ENCODE data around the gene HDAC7. TPM values are rescaled to one million over a fixed set of nuclear protein-coding genes. Genes with fewer than 3 reads are reported as not detected.

The HDAC7 gene
- total RNA-seq, 1 donor, result 25.4 TPM

DNA sequence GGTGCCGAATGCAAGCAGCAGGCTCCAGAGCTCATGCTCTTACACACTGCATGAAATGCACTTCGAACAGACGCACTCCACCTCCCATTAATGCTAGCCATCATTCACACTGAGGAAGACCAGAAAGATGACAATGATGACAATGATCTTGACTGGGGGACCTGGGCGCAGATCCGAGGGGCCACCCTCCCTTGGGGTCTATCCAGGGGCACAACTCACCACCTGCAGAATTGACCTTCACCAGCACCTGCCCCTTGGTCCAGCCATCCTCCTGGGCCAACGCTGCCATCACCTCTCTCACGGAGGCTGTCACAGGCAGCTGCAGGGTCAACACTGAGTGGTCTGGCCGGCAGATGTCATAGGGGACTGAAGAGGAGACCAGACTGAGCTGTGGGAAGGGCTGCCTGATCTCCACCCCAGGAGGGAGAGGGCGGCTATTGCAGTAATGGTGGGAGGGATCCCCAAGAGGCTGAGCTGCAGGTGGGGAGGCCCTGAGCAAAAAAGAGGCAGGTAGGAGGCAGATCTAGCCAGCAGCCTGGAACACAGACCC is 76.3 kb downstream of the HDAC7 start:
- H3K27me3 ChIP-seq (ENCODE audit: insufficient read depth, low read length), result no peaks in the 10 kb centered on the region
- no peaks in the 10 kb centered on the region for H3K9me3 ChIP-seq (ENCODE audit: low read depth, low read length)
- peaks cover 42% of the 10 kb centered on the region for H3K4me1 ChIP-seq (ENCODE audit: insufficient read depth, low read length)
- no peak overlapping the region for H3K4me3 ChIP-seq (ENCODE audit: low read length)

DNA sequence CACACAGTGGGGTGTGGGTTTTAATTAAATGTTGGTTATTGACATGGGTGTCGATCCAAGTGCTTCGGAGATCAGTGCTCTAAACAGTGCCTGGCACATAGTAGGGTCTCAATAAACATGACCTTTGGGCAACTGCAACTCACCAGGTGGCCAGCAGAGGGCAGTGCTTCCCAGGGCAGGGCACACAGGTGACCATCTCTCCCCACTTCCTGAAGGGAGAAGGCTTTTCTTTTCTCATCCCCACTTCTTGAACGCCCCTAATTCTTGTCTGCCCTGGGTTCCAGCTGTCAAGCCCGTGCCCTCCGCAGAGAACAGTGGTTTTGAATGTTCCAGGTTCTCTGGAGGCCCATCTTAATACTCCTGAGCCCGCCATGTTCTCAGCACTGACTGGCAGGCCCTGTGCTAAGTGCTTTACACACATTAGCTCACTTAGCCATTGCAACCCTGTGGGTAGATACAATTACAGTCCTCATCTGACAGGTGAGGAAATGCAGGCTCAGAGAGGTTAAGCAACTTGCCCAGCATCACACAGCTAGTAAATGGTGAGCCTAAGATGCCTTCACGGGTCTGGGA is 77.4 kb downstream of the HDAC7 start:
- Histone ChIP-seq H3K4me3 (ENCODE audit: low read length) (no peak overlapping the region), H3K4me1 (ENCODE audit: insufficient read depth, low read length) (peaks cover 40% of the 10 kb centered on the region), H3K9me3 (ENCODE audit: low read depth, low read length) (no peaks in the 10 kb centered on the region), H3K27me3 (ENCODE audit: insufficient read depth, low read length) (no peaks in the 10 kb centered on the region)

DNA sequence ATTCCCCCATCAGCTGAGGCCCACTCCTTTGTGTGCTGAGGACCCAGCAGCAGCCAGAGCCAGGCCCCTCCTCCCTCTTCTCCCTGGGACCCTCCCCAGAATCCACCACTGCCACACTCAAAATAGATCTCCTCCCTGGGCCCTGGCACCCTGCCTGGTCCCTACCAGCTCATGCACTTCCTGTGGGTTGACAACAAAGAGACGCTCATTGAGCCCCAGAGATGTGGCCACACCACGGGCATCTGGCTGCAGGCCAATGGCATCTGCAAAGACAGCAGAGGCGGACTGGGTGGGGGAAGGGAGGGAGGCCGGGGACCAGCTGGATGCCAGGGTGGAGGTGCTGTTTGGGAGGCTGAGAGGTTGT is 78.4 kb downstream of the HDAC7 start:
- no peaks in the 10 kb centered on the region for H3K27me3 ChIP-seq (ENCODE audit: insufficient read depth, low read length)
- H3K4me1 ChIP-seq (ENCODE audit: insufficient read depth, low read length), result peaks cover 30% of the 10 kb centered on the region
- no peak overlapping the region for H3K4me3 ChIP-seq (ENCODE audit: low read length)
- H3K9me3 ChIP-seq (ENCODE audit: low read depth, low read length), result no peaks in the 10 kb centered on the region

DNA sequence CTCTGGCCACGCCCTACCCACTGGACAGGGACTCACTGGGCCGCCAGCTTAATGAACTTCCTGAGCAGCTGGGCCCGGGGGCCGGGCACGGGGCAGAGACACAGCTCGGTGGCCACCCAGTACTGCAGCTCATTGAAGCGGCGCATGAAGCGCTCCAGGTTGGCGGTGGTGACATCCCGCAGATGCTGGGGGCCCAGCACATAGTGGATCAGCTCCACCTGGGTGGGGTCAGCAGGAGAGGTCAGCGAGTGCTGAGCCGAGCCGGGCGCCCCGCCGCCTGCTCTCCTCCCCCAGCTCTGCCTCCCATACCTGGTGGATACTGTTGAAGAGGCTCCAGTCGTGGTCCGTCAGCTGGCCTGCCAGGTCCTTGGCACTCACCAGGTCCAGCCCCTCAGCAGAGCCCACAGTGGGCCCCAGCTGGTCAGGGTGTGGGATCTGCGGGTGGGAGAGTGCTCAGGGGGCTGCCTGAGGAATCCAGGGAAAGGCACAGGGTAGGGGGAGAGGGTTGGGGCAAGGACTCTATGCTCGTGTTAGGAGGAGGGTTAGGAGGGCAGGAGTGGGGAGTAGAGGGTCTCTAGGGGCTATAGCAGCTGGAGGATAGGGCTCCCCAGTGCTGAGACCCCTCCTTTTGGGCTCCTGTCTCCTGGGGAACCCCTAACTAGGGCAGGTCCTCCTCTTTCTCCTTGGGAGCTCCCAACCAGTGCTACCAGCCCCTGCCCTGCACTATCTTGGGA is 78.9 kb downstream of the HDAC7 start:
- Histone ChIP-seq H3K9me3 (ENCODE audit: low read depth, low read length) (no peaks in the 10 kb centered on the region), H3K4me3 (ENCODE audit: low read length) (no peak overlapping the region), H3K4me1 (ENCODE audit: insufficient read depth, low read length) (peaks cover 28% of the 10 kb centered on the region), H3K27me3 (ENCODE audit: insufficient read depth, low read length) (no peaks in the 10 kb centered on the region)

DNA sequence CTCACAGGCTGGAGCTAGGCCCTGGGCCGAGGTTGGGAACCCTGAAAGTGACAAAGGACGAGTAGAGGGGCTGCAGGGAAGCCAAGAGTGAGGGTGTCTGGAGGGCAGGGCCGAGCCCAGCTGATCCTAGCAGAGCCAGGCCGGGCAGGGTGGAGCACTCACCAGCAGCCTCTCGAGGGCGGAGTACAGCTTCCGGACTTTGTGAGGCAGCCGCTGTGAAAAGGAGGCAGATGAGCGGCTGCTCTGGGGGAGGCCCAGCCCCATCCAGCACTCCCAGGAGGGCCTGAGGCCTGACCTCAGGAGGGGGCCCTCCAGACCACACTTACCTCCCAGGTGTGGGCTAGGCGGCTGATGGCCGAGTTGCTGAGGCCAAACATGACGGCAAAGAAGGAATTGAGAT is 79.7 kb downstream of the HDAC7 start:
- Histone ChIP-seq H3K9me3 (ENCODE audit: low read depth, low read length) (no peaks in the 10 kb centered on the region), H3K4me1 (ENCODE audit: insufficient read depth, low read length) (peaks cover 28% of the 10 kb centered on the region), H3K27me3 (ENCODE audit: insufficient read depth, low read length) (no peaks in the 10 kb centered on the region), H3K4me3 (ENCODE audit: low read length) (no peak overlapping the region)

DNA sequence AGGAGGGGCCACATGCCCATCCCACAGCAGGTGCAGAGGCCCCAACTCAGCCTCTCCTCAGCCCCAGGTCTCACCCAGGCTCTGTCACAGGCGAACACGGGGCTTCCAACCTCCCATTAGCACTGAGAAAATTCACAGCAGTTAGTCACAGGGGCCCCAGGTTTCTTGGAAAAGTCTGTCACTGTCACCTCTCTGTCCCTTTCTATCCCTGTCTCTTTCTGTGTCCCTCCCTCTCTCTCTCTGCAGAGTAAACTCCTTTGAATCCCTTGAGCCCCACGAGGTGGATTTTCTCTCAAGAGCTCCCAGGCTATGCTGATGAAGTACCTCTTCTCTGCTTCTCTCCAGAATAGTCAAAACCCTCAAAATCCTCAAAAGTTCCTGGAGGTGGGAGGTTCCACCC is 80.4 kb downstream of the HDAC7 start:
- no peaks in the 10 kb centered on the region for H3K9me3 ChIP-seq (ENCODE audit: low read depth, low read length)
- H3K4me3 ChIP-seq (ENCODE audit: low read length), result no peak overlapping the region
- H3K4me1 ChIP-seq (ENCODE audit: insufficient read depth, low read length), result peaks cover 28% of the 10 kb centered on the region
- no peaks in the 10 kb centered on the region for H3K27me3 ChIP-seq (ENCODE audit: insufficient read depth, low read length)

DNA sequence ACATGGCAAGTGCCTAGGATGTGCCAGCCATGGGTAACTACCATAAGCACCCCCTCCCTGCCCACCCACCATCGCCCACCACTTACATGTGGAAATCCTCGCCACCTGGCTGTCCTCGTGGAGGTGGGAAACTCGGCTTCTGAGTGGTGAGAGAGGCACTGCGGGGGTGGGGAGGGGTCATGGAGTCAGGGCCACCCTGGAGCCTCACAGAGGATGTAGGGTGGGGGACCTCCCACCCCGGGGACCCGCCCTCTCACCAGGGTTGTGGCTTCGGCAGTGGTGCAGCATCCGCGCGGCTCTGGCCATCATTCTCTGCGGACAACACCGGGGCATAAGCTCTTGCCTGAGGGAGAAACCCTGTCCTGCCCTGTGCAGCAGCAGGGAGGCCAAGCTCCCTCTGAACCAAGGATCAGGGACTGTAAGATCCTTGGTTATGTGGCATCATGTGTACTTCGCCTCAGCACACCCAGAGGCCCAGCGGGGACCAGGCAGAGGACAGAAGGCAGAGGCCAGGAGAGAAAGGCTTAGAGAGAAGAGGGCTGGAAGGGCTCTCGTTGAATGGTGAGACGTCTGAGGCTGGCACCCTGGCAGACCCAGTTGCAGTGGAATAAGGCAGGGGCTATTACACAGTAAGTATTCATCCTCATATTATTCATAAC is 81.6 kb downstream of the HDAC7 start:
- Histone ChIP-seq H3K9me3 (ENCODE audit: low read depth, low read length) (no peaks in the 10 kb centered on the region), H3K4me3 (ENCODE audit: low read length) (no peak overlapping the region), H3K4me1 (ENCODE audit: insufficient read depth, low read length) (peaks cover 28% of the 10 kb centered on the region), H3K27me3 (ENCODE audit: insufficient read depth, low read length) (no peaks in the 10 kb centered on the region)

DNA sequence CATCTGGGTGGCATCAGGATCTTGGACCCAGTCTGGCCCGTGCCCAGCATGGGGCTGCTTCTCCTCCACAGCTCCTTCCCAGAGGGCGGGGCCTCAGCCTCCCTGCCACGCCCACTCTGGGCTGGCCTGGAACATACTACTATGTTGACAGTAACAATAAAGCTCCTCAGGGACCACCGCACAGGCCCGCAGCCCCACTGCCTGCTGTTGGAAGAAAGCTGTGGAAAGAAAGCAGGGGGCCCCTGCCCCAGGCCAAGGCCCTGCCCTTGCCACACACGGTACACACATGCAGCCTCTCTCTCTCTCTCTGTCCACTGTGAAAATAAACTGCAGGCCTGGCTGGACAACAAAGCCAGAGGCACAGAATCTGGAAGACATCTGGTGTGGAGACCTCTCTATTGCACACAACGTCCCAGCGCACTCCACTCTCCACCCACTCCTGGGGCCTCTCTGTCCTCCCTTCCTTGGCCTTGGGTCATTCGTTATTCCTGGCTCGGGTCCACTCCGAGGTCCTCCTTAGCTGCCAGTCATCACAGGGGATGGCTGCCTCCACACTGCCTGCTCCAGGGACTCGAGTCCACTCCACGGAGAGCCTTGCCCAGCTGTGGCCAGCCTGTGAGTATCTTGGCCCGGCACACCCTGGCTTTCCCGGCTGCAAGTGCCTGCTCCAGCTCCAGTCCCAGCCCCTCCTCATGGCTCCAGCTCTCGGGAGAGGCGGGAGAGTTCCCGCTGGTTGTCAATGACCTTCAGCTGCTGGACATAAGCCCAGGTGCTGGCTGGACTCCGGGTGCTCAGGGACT is 82.6 kb downstream of the HDAC7 start:
- Histone ChIP-seq H3K4me3 (ENCODE audit: low read length) (no peak overlapping the region), H3K27me3 (ENCODE audit: insufficient read depth, low read length) (no peaks in the 10 kb centered on the region), H3K9me3 (ENCODE audit: low read depth, low read length) (no peaks in the 10 kb centered on the region), H3K4me1 (ENCODE audit: insufficient read depth, low read length) (peaks cover 36% of the 10 kb centered on the region)

DNA sequence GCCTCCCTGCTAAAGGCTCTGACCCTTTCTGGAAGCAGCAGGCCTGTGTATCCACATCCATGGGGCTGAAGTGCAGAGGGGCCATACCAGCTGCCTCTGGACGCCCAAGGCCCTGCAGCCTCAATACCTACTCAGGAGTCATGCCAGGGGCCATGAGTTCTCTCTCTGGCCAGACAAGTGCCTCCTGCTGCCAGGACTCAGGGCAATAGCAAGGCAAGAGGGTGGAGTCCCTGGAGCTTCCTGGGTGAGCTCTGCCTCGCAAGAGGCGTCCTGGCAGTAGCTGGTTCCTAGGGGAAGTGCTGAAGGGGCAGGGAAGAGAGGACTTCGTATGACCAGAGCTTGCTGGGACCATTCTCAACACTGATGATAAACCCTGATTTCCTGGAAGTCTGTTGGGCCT is 83.5 kb downstream of the HDAC7 start:
- Histone ChIP-seq H3K4me3 (ENCODE audit: low read length) (no peak overlapping the region), H3K27me3 (ENCODE audit: insufficient read depth, low read length) (no peaks in the 10 kb centered on the region)

DNA sequence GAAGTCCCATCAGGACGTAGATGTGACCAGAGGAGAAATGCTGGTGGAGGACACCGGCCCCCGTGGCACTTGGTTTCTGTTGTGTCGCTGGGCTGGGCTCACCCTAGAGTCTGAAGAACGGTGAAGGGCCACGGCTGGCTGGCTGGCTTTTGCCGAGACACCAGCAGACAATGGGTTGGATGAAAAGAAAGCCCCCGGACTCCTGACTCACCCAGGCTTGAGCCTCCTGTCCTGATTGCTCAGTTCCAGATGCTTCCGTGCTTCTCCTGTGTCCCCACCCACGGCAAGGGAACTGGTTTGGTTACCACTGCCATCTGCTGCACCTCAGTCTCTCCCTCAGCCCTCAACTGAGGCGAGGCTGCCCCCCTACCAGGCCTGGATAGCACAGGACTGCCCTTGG is 84.1 kb downstream of the HDAC7 start:
- Histone ChIP-seq H3K27me3 (ENCODE audit: insufficient read depth, low read length) (no peaks in the 10 kb centered on the region), H3K4me3 (ENCODE audit: low read length) (no peak overlapping the region), H3K4me1 (ENCODE audit: insufficient read depth, low read length) (peaks cover 26% of the 10 kb centered on the region), H3K9me3 (ENCODE audit: low read depth, low read length) (no peaks in the 10 kb centered on the region)

More for the DNA sequence above, 83.5 kb downstream of the HDAC7 start:
- no peaks in the 10 kb centered on the region for H3K9me3 ChIP-seq (ENCODE audit: low read depth, low read length)
- H3K4me1 ChIP-seq (ENCODE audit: insufficient read depth, low read length), result peaks cover 31% of the 10 kb centered on the region

DNA sequence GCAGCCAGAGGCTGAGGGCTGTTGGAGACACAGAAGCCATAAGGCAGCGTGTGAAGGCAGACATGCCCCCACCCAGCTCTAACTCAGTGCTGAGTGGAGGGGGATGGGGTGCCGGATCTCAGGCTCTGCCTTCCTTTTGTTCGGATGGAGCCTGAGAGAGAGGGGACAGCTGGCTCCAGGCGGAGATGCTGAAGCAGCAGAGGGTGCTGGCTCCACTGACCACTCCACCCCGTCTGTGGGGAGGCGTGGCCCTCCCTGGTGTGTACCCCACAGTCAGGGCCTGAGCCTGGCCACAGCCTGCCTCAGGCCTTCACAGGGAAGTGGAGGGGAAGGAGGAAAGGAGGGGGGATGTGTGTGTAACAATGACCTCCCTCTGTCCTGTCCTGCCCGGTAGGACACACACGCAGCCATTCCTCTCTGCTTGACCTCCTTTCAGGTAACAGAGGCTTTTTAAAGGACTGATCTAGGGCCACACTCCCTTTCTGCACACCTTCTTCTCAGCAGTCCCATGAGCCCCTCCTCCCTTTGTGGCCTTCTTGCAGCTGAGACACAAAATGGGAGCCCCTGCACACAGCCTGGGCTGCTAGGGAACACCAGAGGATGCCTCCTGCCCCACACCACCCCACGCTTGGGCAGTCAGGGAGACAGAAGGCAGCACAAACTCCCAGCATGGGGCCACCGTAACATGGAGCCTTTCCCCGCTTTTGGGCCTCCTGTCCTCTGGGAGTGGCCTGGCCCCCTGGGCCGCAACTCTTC is 84.8 kb downstream of the HDAC7 start:
- Histone ChIP-seq H3K27me3 (ENCODE audit: insufficient read depth, low read length) (no peaks in the 10 kb centered on the region), H3K9me3 (ENCODE audit: low read depth, low read length) (no peaks in the 10 kb centered on the region), H3K4me3 (ENCODE audit: low read length) (no peak overlapping the region), H3K4me1 (ENCODE audit: insufficient read depth, low read length) (peaks cover 18% of the 10 kb centered on the region)

DNA sequence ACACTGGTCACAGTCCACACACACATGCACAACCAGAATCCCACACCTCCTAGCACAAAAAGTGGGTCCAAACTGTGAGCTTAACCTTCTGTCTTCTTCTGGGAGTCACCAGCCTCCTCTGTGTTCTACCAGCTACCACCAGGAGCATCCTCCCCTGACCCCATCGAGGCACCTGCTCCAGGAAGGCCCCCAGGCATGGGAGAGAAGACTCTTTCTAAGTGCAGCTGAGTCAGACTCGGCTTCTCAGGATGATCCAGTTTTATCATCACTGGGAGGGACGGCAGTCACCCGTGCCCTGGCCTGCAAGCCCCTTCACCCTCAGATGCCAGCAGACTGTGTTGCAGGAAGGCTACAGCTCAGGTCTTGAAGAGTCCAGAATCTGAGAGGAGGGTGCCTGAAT is 86.6 kb downstream of the HDAC7 start:
- Histone ChIP-seq H3K4me3 (ENCODE audit: low read length) (no peak overlapping the region), H3K27me3 (ENCODE audit: insufficient read depth, low read length) (no peaks in the 10 kb centered on the region), H3K9me3 (ENCODE audit: low read depth, low read length) (no peaks in the 10 kb centered on the region), H3K4me1 (ENCODE audit: insufficient read depth, low read length) (peaks cover 12% of the 10 kb centered on the region)

Measured in mononuclear cell (primary cell).